HG02571 (cell line): ENCODE measurements around the gene HOXA10.

Source experiments
- ATAC-seq: cut with Tn5 transposase; IDR thresholded peaks from one replicate; pipeline ENCODE4 v1.9.1; 2021; ENCODE audit warnings: mild to moderate bottlenecking, moderate library complexity; ENCODE audit not compliant: unreplicated experiment

Gene HOXA10

GRCh38 chr7:27191833-27192545 is 17.9 kb upstream of the HOXA10 start:
- no peak for ATAC-seq

- ATAC-seq = no peak
These were observed 17.1 kb upstream of the HOXA10 start for GRCh38 chr7:27191161-27191731.

- ATAC-seq = no peak
These were observed 16.1 kb upstream of the HOXA10 start for GRCh38 chr7:27189997-27190748.

- no peak for ATAC-seq
These were observed 15.3 kb upstream of the HOXA10 start for GRCh38 chr7:27189295-27189996.

- ATAC-seq = no peak
These were observed 14.5 kb upstream of the HOXA10 start for GRCh38 chr7:27188386-27189294.

GRCh38 chr7:27187475-27188385 is 13.6 kb upstream of the HOXA10 start:
- no peak for ATAC-seq

- ATAC-seq = no peak
These were observed 12.8 kb upstream of the HOXA10 start for GRCh38 chr7:27186668-27187474.

GRCh38 chr7:27185854-27186667 is 11.9 kb upstream of the HOXA10 start:
- no peak for ATAC-seq

GRCh38 chr7:27185013-27185853 is 11.1 kb upstream of the HOXA10 start, which contains the start of gene HOXA11:
Gene HOXA11, minus strand, starts transcription at chr7:27185232. Its CDS starts 88 bp downstream, at chr7:27185144.
- ATAC-seq = no peak

- no peak for ATAC-seq
These were observed 10.4 kb upstream of the HOXA10 start for GRCh38 chr7:27184337-27185012.

- ATAC-seq = no peak
These were observed 9.7 kb upstream of the HOXA10 start for GRCh38 chr7:27183682-27184336.

- ATAC-seq = no peak
These were observed 9.0 kb upstream of the HOXA10 start for GRCh38 chr7:27182861-27183681.

- ATAC-seq = no peak
These were observed 8.2 kb upstream of the HOXA10 start for GRCh38 chr7:27182285-27182841.

GRCh38 chr7:27181795-27182275 is 7.7 kb upstream of the HOXA10 start:
- no peak for ATAC-seq
